Stimulated activated naive CD8-positive, alpha-beta T cell treated with anti-CD3 and anti-CD28 coated beads, Interleukin-15, Interleukin-2, amounts not matched to agents 100 U/mL and 50 U/mL, for 24 hours (primary cell): ENCODE data around the gene TNRC18.
"Not testable (repeated sequence)": the region's sequence is repeated elsewhere in the genome, so short reads cannot be mapped to it uniquely, and the experiment has no call there.

Experiments
- ATAC-seq: fragments of 150-1000 bp; cut with Tn5 transposase; one replicate; pipeline ENCODE4 v1.10.0; 2021
- DNase-seq: peaks from one replicate; pipeline ENCODE4 v3.0.0; 2021

Gene TNRC18

DNA sequence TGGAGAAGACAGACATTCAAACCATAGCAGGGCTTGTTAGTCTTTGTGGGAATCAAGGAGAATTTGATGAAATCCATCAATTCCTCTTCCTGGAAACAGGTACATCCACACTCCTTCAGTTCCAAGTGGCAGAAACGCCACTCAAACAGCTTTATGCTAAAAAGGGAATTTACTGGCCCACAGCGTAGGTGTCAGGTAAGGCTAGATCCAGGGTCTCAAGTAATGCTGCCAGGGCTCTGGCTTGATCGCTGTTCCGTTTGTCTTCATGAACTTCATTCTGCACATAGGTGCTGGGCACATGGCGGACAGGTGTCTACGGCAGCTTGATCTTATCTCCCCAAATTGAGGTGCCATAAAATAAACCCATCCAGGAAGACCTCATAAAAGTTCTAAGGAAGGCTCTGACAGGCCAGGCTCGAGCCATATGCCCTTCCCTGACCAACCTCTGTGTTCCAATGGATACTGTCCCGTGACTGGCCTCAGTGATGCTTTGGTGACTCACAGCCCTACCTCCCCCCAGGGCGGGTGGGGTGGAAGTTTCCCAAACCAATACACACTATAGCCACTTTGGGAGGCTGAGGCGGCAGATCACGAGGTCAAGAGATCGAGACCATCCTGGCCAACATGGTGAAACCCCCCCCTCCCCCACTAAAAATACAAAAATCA, 153.5 kb downstream of the TNRC18 start:
- DNase-seq, ATAC-seq: not testable (repeated sequence)

GRCh38 chr7:5267829-5268228, 155.8 kb downstream of the TNRC18 start:
- DNase-seq, ATAC-seq: not testable (repeated sequence)

DNA sequence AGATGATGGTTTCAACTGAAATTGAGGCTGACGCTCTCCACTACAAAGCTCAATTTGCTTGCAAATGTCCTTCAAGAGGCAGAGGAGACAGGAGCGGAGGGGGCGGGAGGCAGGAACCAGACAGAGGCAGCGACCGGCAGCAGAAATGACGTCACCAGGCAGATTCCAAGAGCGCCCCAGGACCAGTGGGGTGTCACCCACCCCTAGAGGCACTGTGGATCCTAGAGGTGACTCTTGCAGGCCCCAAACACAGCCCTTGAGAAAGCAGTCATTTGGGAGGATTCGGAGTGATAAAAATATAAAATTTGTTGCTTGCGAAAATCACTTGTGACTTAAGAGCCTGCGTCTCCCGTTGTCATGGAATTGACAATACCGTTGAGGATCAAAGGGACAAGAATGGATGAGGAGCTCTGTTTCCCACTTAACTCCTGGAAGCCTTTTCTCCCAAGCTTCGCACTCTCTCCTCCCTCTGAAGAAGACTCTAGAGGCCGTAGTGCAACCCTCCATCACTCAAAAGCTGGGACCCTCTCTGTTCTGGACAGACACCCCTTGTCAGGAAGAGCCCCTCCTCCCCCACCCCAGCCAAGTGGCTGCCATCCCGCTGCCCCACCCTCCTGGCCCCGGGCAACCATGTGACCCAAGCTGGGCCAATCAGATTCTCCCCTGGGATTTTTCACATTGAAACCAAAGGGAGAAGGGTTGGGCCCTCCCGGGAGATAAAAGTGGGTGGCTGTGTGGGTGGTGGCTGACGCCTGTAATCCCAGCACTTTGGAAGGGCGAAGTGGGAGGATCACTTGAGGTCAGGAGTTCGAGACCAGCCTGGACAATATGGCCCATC, 157.2 kb downstream of the TNRC18 start:
- ATAC-seq: no peak
- DNase-seq: no peak

DNA sequence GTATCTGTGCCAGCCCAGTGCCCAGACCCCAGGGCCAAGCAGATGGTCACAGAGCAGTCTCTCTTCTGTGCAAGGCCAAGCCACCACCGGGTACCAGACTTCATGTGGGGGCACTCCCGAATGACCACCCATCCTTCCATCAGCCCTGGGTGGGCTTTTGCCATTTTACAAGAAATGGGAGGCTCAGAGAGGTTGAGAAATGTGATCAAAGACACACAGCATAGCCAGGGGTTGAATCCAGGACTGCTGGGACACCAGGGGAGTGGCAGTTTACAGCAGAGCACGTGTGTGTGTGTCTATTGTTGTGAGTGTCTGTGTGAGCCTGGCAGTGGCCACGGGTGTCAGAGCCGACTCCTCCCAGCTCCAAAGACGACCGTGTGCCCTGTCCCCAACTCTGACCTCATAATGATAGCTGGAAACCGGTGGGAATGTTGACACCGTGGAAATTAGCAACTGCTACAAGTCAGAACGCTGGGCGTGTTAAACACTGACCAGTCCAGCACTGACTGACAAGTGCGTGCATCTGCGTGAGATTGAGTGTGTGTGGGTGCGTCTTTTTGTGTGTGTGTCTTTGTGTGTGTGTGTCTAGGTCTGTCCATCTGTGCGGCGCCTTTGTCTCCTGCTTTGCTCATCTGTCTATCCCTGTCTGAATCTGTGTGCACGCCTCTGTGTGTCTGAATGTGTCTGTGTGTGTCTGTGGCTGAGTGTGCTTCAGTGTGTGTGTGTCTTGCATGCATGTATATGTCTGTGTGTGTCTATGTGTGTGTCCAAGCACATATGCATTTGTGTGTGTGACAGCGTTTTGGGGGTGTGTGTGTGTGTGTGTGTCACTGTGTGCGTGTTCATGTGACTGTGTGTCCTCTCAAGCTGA, 158.1 kb downstream of the TNRC18 start:
- DNase-seq (no peak), ATAC-seq (no peak)

DNA sequence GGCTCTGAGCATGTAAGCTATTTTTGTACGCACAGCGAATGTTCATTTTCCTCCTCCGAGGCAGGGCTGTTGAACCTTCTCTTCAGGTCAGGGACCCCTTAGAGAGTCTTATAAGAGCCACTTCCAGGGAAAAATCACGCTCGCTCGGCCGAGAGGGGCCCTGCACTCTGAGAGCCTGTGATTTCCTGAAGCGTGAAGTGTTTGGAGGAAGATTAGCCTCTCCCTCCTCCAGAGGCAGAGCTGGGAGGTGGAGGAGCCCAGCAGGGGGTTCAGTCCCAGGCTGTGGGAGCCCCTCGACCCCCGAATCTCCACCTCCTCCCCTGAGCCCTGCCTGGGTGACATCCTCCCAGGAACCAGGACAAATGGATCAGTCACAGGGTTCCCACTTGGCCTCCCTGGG, 160.6 kb downstream of the TNRC18 start:
- not testable (repeated sequence) for ATAC-seq, DNase-seq

- not testable (repeated sequence) for ATAC-seq, DNase-seq
Measured at GRCh38 chr7:5260530-5261068, 163.0 kb downstream of the TNRC18 start.
